Measurements from ENCODE around the gene TTC36. TPM values are rescaled to one million over a fixed set of nuclear protein-coding genes. Genes with fewer than 3 reads are reported as not detected.

Gene TTC36
- total and polyA plus RNA-seq, 2 donors (not counting 1 experiment from before 2014, with no cell fraction given), result 0.19 to 0.79 TPM

- H3K9me3 ChIP-seq (ENCODE audit: control extremely low read depth in 1 of 3, control insufficient read depth in 2 of 3, insufficient read depth in 1 of 3, low read length in 2 of 3), result no peaks in the 10 kb centered on the region
- WGBS (ENCODE audit: insufficient coverage), result 1% methylated on average over 85 of the region's 94 CpGs
- intact Hi-C loops (cut with micrococcal nuclease), result loop anchor here (2.0 kb wide), 2 partner anchors 42 to 92 kb away; partner anchors contain the start of gene ARCN1
- H3K4me3 ChIP-seq (ENCODE audit: control extremely low read depth in 1 of 5, extremely low read depth in 1 of 5, insufficient read depth in 1 of 5, low read depth in 2 of 5, low read length in 4 of 5), result peak within 1 kb of the TSS; percentile 1 to 87 (median 73)
- no peaks in the 10 kb centered on the region for H3K36me3 ChIP-seq (replicated peaks in 1 of 2; ENCODE audit: control extremely low read depth in 1 of 2, control insufficient read depth in 1 of 2, extremely low read depth in 1 of 2, insufficient read depth in 2 of 2, low read length in 1 of 2)
- Mint-ChIP-seq H3K4me1 (peaks cover 24% of the 10 kb centered on the region), H3K27ac (peak within 1 kb of the TSS; percentile 86), H3K27me3 (no peaks in the 10 kb centered on the region), H3K9me3 (ENCODE audit: insufficient read depth) (no peaks in the 10 kb centered on the region), H3K4me3 (peak within 1 kb of the TSS; percentile 97)
- peak within 1 kb of the TSS; percentile 79 for H3K9ac ChIP-seq (ENCODE audit: low read length)
- H3K4me2 ChIP-seq (replicated peaks; ENCODE audit: low read depth, low read length, poor library complexity, severe bottlenecking), result peak within 1 kb of the TSS; percentile 85
- H3K27ac ChIP-seq (ENCODE audit: low read length in 2 of 2), result peak within 1 kb of the TSS in 1 of 2 donors; percentile 42
- CTCF ChIA-PET, result interaction anchor here (1.0 to 1.2 kb wide), 3 partner anchors 22 to 95 kb away, joined by 3 read pairs; no protein-coding TSS in a partner anchor
- POLR2A ChIA-PET, result interaction anchor here (1.2 kb wide), 1 partner anchor 95 kb away, joined by 4 read pairs; no protein-coding TSS in a partner anchor
- H3K4me1 ChIP-seq (ENCODE audit: control insufficient read depth in 2 of 2, insufficient read depth in 2 of 2, low read length in 2 of 2), result peaks cover 14 to 21% of the 10 kb centered on the region in 2 donors
- no peaks in the 10 kb centered on the region for H4K20me1 ChIP-seq (ENCODE audit: control insufficient read depth, insufficient read depth, low read length, poor library complexity, severe bottlenecking)
- H3K27me3 ChIP-seq (replicated peaks in 1 of 4; ENCODE audit: control extremely low read depth in 1 of 4, control insufficient read depth in 3 of 4, insufficient read depth in 4 of 4, low read length in 3 of 4), result no peaks in the 10 kb centered on the region
- TF ChIP-seq CTCF (IDR thresholded peaks at IDR 0.05) (no peak), EZH2 (IDR thresholded peaks at IDR 0.05; ENCODE audit: borderline replicate concordance, insufficient read depth, low read depth, low read length, poor library complexity, severe bottlenecking) (no peak)
- H3K79me2 ChIP-seq (ENCODE audit: control insufficient read depth, insufficient read depth, low read length), result no peaks in the 10 kb centered on the region
- peak; percentile 84 for ATAC-seq (ENCODE audit: low read depth)
- H2AFZ ChIP-seq (ENCODE audit: insufficient read depth, low read depth, low read length, poor library complexity, severe bottlenecking), result peak within 1 kb of the TSS; percentile 100
- DNase-seq, result peak; percentile 72
Measured at GRCh38 chr11:118530683-118531596, 3.7 kb downstream of the TTC36 start, which contains the start of gene TMEM25. TSS of gene TMEM25 (plus strand) at chr11:118531192. CDS start at chr11:118531802, 610 bp downstream.
